ENCODE results near the gene LIPI. TPM values are rescaled to one million over a fixed set of nuclear protein-coding genes. Genes with fewer than 3 reads are reported as not detected.

LIPI gene
- total RNA-seq, 1 experiment from 2014 or later, result not detected

DNA sequence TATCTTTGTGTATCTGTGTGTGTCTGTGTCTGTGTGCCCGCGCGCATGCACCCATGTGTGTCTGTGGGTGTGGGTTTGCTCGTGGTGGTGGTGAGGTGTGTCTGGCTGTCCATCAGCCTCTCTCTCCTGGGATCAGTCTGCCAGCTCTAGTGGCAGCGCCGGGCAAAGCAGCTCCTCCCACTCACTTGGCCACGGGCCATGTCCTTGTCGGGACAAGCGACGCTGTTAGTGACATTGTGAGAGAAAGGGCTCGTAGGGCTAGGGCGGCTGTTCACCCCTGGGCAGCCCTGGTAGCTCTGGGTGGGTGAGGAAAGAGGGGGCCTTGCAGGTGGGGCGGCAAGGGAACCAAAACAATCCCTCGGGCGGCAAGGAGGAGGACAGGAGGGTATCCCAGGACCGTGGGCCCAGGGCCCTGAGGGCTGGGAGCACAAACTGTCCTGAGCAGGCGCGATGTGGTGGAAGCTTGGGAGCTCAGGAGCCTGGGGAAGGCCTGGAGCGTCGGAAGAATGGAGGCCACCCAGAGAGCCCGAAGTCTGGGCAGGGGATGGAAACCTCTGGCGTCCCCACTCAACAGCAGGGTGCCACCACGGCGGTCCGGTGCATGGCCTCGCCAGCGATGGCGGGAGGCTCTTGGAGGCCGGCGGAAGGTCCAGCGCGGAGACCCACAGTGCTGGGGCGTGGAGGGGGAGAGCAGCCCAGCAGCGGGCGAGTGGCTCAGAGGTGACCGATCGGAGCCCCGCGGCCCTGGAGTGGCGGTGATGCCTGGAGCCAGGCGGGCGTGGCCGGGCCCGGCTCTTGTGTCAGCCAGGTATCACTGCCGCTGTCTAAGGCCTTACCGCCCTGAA, 140.5 kb downstream of the LIPI start:
- H4K5ac ChIP-seq (ENCODE audit: insufficient read length, low read depth, low read length), result no peak overlapping the region
- H3K4ac ChIP-seq (ENCODE audit: low read depth, low read length), result no peak overlapping the region
- H2BK120ac ChIP-seq (ENCODE audit: low read depth, low read length, poor library complexity, severe bottlenecking), result no peak overlapping the region
- no peak overlapping the region for H2AFZ ChIP-seq (ENCODE audit: low read length)
- TF ChIP-seq, protein P1, sequence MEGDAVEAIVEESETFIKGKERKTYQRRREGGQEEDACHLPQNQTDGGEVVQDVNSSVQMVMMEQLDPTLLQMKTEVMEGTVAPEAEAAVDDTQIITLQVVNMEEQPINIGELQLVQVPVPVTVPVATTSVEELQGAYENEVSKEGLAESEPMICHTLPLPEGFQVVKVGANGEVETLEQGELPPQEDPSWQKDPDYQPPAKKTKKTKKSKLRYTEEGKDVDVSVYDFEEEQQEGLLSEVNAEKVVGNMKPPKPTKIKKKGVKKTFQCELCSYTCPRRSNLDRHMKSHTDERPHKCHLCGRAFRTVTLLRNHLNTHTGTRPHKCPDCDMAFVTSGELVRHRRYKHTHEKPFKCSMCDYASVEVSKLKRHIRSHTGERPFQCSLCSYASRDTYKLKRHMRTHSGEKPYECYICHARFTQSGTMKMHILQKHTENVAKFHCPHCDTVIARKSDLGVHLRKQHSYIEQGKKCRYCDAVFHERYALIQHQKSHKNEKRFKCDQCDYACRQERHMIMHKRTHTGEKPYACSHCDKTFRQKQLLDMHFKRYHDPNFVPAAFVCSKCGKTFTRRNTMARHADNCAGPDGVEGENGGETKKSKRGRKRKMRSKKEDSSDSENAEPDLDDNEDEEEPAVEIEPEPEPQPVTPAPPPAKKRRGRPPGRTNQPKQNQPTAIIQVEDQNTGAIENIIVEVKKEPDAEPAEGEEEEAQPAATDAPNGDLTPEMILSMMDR (conservative IDR thresholded peaks at IDR 0.05), result no peak
- Mint-ChIP-seq H3K9me3 (peaks cover 44 to 46% of the 10 kb centered on the region in 2 experiments), H3K4me1 (no peaks in the 10 kb centered on the region), H3K4me3 (no peak overlapping the region), H3K27me3 (ENCODE audit: low read depth) (no peaks in the 10 kb centered on the region), H3K36me3 (ENCODE audit: insufficient read depth in 1 of 3, low read depth in 3 of 3) (peaks cover 5 to 16% (median 15%) of the 10 kb centered on the region in 3 experiments; a peak in 6 of 7 replicates), H3K27ac (no peak overlapping the region)
- no peaks in the 10 kb centered on the region for H3K79me2 ChIP-seq (ENCODE audit: insufficient read depth, low read length)
- H3K23ac ChIP-seq (ENCODE audit: insufficient read length, low read depth, low read length), result no peak overlapping the region
- H3K9ac ChIP-seq (ENCODE audit: extremely low read depth, insufficient read length, low read length), result no peak overlapping the region
- H2BK12ac ChIP-seq (ENCODE audit: insufficient read length, low read depth, low read length), result no peak overlapping the region
- no peak overlapping the region for H2BK5ac ChIP-seq (ENCODE audit: insufficient read length, low read length)
- H3K27ac ChIP-seq (ENCODE audit: insufficient read length, low read depth, low read length), result no peak overlapping the region
- H2AK5ac ChIP-seq (ENCODE audit: insufficient read length, low read length), result no peak overlapping the region
- H2BK15ac ChIP-seq (ENCODE audit: low read depth, low read length), result no peak overlapping the region
- no peak overlapping the region for H3K4me2 ChIP-seq (ENCODE audit: insufficient read depth, insufficient read length, low read length)
- no peaks in the 10 kb centered on the region for H3K9me3 ChIP-seq (ENCODE audit: control insufficient read depth, low read depth, low read length)
- no peak overlapping the region for H2BK20ac ChIP-seq (ENCODE audit: low read depth, low read length, poor library complexity, severe bottlenecking)
- H3K14ac ChIP-seq (ENCODE audit: insufficient read depth, low read length), result no peak overlapping the region
- no peak overlapping the region for H3K56ac ChIP-seq (ENCODE audit: insufficient read length, low read depth, low read length)
- H4K20me1 ChIP-seq (ENCODE audit: control insufficient read depth, insufficient read depth, insufficient read length), result no peaks in the 10 kb centered on the region
- no peak overlapping the region for H4K8ac ChIP-seq (replicated peaks; ENCODE audit: insufficient read length, low read depth, low read length)
- H3K4me1 ChIP-seq (ENCODE audit: insufficient read depth, low read length), result no peaks in the 10 kb centered on the region
- H3T11ph ChIP-seq (ENCODE audit: low read length), result no peak overlapping the region
- no CpG with 5 or more reads among the region's 46 CpGs for WGBS (ENCODE audit: extremely low coverage, insufficient read length, low lambda C conversion rate)
- no peaks in the 10 kb centered on the region for H3K27me3 ChIP-seq (ENCODE audit: insufficient read depth, low read length)
- H3K18ac ChIP-seq (ENCODE audit: insufficient read length, low read depth, low read length), result no peak overlapping the region
- H4K91ac ChIP-seq (ENCODE audit: insufficient read length, low read depth, low read length), result no peak overlapping the region
- H3K23me2 ChIP-seq (ENCODE audit: insufficient read length, low read depth, low read length, poor library complexity, severe bottlenecking), result no peaks in the 10 kb centered on the region
- H3K79me1 ChIP-seq (ENCODE audit: insufficient read depth, low read depth, low read length, poor library complexity, severe bottlenecking), result no peaks in the 10 kb centered on the region
- DNase-seq, result peak; percentile 29
